GM20431 (cell line): Measurements from ENCODE around the gene TRIP13.
"Not testable (repeated sequence)": the region's sequence is repeated elsewhere in the genome, so short reads cannot be mapped to it uniquely, and the experiment has no call there.

Experiments used
- in situ Hi-C: fragments of 300-500 bp; cut with MseI, MboI; formaldehyde crosslinking; loops from one replicate; pipeline ENCODE4 v1.15.0; 2020; ENCODE audit warnings: low sequenced_read_pairs; ENCODE audit not compliant: unreplicated experiment

TRIP13 gene

DNA sequence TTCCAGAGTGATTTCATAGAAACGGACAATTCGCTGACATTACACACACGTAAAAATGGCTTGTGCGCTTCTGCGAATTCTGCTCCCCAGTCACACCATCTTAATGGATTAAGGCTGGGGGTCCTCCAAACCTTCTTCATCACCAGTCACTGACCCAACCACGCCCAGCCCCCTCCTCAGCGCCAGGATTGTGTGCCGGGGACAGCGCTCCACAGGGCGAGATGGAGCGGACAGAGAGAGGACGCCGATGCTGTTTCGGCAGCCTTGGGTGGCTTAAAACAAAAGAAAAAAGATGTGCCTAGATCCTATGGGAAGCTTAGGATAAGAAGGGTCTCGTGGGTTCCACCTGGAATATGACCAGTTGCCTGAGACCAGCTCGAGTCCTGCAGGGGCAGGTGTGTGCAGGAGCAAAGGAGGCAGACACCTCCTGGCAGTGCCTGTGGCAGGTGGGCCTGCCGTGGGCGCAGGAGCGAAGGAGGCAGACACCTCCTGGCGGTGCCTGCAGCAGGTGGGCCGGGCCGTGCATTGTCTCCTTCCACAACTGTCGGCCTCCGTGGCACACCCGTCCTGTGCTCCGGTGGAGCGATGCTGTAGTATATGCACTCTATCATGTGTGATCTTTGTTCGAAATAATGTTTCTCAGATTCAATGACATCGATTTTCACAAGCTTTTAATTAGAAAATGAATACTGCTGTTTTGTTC, 20.9 kb upstream of the TRIP13 start:
- in situ Hi-C loops = no loop called here

DNA sequence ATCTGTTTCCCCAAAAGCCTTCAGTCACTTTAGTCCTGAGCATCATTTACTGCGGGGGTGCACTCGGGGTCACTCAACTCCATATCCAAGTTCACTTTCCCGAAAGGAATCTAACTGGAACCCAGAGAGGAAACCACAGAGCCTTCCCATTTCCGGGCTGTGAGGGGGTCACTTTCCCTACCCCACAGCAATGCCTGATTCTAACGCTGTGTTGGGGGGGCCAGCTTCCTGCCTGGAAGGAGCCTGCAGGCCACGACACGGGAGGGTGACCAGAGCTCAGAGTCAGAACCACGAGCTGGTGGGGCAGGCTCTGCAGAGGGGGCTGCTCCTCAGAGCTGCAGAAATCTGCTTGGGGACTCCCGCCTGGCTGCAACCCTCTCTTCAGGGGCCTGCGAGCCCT, 20.4 kb upstream of the TRIP13 start:
- in situ Hi-C loops = no loop called here

DNA sequence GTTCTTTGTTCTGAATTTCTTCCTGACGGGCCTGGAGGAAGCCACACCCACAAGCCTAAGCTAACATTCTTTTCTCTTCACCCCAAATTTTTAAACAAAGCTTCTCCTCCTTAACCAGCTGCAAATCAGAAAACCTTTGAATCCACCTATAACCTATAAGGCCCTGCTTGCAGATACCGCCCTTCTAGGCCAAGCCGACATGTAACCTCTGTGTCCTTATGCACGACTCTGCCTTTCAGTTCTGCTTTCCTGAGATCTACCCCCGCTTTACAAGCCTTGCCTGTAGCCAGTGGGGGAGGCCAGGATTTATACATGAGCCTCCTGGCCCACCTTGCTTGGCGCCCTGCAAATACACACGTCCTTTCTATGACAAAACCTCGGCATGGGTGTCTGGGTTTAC, 19.4 kb upstream of the TRIP13 start:
- in situ Hi-C loops = no loop called here

DNA sequence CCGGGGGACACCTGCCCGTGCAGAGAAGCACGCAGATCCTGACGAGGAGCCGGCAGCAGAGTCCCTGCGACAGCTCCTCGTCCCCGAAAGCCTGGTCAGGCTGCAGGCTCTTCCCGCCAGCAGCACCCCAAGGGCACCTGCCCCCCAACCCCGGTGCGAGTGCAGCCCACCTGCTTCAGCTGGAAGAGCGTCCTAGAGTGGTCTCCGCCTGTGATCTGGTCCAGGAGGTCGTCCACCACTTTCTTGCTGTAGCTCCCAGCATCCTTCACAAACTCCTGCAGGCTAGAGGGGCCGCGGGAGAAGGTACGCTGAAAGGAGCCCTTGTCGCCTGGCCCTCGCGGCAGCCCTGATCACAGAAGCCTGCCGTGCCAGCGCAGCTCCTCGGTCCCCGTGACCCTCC, 16.8 kb upstream of the TRIP13 start:
- in situ Hi-C loops = no loop called here

DNA sequence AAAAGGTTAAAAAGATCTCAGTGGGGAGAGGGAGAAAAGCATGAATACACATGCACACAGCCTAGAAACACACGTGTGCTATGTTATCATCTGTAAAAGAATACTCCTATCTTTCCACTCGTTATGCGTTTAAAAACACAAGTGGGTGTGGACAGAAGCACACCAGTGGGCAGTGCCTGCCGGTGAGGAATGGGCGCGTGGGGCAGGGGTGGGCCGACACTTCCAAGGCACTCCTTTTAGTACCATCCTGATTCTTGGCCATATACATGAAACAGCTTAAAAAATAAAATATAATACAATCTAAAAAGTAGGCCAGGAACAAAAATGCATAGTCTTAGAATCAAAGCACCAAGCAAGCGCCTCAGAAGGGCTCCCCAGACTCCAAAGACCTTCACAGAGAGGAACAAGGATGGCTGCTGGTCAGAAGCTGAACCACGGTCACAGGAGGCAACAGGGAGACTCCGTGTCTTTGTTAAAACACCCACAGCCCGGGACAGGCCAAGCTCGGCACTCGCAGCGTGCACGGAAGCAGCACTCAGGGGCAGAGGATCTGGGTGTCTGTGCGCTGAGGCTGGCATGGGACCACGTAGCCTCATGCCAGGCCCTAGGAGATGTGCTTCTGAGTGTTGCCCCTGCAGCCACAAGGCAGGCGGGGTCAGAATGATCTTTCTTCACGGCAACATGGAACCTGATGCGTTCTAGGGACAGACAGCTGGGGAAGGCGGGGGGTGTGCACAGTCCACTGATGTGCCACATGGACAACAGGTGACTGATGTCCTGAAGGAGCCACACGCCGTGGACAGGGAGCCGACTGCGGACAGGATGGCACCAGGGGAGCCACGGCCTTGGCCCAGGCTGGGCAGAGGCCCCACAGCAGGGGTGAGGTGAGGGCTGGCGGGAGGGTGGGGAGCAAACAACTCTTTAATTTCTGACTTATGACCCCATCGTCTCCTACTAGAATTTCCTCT, 16.0 kb upstream of the TRIP13 start:
- in situ Hi-C loops = no loop called here

DNA sequence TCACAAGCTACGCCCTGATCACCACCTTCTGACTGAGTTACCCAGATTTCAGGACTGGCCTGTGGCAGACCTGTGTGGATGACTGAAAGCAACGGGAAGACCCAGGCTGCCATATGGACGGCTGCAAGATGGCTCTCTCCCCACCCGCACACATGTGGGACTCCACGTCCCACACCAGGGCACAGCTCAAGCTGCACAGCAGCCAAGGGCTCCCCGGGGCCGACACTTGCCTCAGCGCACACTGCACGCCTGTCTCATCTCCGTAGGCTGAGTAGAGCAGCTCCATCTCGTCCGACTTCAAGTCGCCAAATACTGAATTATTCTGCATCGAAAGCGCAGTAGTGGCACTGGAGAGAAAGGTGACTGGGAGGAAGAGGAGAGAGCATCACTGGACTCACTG, 14.6 kb upstream of the TRIP13 start:
- in situ Hi-C loops = no loop called here

DNA sequence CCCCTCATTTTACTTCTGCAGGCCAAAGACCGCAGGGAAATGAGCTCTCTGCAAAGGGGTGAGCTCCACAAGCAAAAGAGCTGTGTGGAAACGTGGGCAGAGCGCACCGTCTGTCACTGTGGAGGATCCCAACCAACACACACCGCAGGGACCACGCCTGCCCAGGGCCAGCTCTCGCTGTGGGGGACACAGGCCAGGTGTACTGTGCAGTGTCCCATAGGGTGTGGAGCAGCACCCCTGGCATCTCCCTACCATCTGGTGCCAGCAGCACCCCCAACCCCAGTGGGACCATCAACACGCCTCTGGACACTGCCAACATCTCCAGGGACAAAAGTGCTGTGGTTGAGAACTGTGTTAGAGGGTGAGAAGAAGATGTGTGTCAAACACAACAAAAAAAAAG, 14.0 kb upstream of the TRIP13 start:
- in situ Hi-C loops = not testable (repeated sequence)

DNA sequence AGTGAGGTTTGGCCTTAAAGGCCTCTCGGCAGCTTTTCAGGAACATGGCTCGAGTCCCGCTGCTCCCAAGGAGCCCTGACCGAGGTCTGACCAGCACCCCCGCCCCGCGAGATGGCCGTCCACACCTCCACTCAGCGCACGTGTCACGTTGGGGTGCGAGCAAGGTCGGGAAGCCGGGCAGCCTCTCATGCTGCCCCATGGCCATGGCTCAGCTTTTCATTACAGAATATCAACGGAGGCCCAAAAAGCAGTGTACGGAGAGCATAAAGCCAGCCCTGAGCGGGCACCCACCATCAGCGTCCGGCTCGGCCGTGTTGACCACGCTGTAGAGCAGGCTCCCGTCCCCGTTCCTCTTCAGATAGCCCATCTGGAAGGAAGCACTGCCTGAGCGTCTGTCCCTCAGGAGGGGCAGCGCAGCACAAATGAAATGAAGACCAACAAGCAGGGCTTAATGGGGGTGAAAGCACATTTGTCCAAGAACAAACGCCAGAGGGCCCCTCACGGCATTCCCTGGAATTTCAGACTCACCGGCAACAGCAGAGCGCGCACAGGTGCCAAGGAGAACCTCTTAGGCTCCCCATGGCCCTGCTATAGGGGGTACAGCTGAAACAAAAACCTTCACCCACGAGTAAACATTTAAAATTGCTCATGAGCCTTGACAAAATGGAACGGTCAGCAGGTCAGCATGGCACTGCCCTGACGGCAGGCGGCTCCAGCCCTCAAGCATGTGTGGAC, 11.7 kb upstream of the TRIP13 start:
- in situ Hi-C loops = no loop called here

DNA sequence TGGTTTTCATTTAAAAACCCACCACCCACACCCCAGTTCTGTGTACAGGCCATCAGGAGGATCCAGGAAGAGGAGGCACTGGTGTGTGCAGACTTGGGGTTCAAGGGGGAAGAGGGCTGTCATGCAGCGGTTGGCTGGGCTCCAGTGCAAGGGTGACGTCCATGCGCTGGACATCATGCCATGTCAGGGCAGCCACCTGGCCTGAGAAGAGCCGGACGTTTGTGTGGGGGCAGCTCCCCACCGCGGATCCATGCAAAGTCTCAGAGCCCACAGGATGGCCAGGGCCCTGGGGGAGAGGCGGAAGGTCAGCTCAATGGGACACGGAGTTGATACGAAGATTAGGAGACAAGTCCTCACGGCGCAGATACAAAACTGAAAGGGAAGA, 11.1 kb upstream of the TRIP13 start:
- in situ Hi-C loops = no loop called here

DNA sequence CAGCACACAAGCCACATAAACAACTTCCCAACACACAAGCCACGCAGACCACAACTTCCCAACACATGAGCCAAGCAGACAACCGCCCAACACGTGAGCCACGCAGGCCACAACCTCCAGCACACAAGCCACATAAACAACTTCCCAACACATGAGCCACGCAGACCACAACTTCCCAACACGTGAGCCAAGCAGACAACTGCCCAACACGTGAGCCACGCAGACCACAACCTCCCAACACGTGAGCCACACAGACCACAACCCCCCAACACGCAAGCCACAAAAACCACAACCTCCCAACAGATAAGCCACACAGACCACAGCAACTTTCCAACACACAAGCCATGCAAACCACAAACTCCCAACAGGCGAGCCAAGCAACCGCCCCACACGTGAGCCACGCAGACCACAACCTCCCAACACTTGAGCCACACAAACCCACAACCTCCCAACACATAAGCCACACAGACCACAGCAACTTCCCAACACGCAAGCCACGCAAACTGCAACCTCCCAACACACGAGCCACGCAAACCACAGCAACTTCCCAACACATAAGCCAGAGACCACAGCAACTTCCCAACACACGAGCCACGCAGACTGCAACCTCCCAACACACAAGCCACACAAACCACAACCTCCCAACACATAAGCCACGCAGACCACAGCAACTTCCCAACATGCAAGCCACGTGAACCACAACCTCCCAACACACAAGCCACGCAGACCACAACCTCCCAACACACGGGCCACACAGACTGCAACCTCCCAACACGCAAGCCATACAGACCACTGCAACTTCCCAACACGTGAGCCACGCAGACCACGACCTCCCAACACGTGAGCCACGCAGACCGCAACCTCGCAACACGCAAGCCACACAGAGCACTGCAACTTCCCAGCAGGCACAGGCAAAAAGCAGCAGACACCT, 10.2 kb upstream of the TRIP13 start:
- in situ Hi-C loops = no loop called here

DNA sequence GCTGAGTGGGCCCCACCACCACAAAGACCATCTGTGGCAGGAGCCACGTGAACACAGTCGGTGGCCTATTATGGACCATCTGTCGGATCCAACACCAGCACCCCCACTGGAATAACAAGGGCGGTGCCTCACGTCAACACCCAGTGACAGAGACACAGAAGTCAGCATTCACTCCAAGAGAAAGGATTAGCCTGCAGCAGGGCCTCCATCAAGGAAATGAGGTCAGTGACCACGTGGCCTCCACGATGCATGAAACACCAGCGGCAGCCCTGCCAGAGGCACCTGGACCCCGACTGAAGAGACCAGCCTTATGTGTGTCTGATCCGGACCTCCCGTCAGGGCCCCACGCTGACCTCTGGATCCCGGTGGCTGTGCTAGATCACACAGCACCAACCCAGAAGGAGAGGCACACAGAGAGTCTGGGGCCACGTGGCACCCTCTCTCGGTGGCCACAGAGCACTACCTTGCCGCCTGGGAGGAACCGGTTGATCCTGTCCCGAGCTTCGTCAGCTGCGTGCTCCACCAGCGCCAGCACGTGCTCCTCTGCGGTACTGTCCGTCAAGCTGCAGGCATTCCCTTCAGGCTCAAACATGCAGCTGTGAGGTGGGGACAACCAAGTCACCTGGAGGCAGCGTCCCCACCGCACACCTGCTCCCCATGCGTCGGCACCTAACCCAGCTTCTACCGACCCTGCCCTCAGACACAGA, 9.1 kb upstream of the TRIP13 start:
- in situ Hi-C loops = no loop called here

DNA sequence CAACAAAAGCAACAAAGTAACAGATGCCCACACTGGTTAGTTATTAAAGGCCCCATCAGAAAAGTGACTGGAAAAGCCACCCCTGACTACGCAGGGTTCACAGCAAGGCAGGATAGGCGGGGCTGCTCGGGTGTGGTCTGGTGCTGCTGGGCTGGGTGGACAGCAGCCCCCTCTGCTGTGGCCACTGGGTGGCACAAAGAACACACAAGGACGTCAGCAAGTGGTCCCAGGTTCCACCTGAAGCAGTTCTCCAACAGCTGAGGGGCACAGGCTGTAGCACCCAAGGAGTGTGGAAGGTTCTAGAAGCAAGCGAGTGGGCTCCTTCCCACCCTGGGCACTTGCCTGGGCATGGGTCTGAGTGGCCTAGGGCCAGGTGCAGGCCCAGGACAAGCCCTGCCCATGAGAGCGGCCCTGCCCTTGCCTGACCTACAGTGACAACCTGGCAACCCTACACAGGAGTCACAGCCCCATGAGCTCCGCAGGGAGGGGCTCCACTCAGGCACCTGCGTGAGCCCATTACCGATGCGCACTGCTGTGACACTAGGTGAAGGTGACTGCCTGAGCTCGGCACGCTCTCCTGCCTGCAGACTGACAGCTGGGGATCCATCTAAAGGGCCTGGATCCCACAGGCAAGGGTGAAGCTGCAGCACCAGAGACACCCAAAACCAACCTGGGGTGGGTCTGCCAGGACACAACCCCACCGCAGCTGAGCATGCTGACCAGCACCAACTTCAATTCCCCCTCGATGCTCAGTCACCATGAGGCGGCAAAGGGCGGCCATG, 8.1 kb upstream of the TRIP13 start:
- in situ Hi-C loops = no loop called here

DNA sequence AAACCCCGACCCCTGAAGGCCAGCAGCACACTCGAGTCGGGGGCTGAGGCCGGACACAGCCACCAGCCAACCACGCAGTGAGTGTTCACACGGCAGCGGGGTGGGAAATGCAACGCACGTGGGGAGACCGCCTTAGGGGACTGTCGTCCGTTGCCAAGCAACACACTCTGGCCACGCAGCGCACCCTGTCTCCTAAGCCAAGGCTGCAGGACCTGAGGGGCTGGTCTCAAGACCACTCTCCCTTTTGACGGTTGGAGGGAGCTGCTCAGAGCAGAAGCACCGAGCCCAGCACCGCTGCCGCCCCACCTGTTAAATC, 7.6 kb upstream of the TRIP13 start:
- in situ Hi-C loops = no loop called here

DNA sequence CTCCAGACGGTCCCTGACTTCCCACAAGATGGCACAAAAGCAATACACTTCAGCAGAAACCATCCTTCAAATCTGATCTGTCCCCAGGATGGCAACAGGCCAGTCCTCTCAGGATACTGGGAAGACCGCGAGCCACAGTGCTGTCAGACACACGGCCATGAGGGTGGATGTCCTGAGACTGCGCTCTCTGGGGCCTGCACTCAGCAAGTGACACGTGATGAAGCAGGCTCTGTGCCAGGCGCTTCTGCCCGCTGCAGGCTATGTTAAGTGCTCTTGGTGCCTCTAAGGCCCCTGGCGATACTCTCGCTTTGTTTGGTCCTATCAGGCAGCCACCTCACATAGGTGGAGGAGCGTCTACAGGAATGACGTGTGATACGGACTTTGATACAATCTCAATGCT, 7.2 kb upstream of the TRIP13 start:
- in situ Hi-C loops = no loop called here

DNA sequence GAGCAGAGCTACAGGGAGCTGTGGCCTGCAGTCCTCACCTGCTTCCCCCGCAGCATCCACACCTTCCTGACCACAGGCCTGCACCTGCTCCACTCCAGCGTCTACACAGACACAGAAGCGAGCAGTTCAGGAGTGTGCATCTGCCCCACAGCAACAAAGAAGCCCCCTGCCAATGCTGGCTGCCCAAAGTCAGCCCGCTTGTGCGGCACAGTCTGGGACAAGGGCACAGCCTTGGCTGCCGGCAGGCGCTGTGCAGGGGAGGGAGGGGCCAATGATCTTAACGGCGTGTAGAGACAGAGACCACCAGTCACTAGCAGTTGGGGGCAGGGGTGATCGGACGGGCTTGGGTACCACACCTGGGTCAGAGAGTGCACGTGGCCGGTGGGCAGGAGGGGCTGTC, 6.6 kb upstream of the TRIP13 start:
- in situ Hi-C loops = no loop called here

DNA sequence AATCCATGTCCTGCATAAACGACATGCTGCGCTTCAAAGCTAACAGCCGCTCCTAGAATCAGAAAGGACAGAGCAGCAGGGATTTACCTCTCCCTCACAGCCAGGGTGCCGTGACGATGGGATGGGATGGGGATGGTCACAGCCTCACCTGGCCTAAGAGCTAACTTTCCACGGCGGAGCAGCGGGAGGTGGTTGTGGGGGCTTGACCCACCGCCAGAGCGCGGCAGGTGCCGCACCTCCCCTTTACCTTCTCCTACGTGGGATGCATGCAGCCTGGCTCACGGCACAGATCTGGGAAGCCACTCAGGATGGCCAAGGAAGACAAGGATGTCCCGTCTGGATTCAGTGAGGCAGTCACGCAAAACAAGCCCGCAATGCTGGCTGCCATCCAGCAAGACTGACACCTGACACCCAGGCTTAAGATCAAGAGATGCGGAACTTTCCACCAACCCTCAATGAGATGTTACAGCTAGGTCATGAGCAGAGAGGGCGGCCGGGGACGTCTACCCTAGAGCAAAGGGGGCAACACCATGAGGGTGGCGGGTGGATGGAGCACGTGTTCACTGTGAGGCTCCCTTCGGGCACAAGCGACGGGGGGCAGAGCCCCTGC, 5.9 kb upstream of the TRIP13 start:
- in situ Hi-C loops = no loop called here

DNA sequence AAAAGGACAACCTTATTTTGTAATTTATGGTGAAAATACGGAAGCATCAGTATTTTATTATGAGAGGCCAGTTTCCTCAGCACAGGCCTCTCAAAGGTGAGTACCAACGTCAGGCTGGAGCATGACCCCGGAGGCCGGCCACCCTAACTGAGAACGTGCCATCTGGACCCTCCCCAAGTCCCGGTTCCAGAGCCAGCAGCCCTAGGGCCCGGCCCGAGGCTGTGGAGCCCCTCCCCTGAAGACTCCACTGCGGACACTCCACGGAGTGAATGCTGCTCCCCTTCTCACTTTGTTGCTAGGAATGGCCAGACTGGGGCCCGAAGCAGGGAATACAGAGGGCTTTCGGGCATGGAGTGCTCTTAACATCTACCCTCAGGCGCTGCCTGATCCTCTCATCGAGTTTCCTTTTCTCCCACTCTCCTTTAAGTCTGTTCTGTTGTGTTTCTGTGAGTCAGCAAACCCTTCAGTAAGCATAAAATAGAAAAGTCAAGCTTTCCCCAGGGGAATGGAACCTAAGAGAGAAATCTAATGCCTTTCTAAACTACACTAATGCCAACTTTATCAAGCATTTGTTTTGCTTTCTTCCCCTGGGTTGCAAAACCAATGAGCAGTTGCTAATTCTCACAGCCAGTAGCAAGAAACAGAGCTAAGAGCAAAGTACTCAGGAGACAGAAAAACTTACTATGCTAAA, 4.6 kb upstream of the TRIP13 start:
- in situ Hi-C loops = no loop called here

DNA sequence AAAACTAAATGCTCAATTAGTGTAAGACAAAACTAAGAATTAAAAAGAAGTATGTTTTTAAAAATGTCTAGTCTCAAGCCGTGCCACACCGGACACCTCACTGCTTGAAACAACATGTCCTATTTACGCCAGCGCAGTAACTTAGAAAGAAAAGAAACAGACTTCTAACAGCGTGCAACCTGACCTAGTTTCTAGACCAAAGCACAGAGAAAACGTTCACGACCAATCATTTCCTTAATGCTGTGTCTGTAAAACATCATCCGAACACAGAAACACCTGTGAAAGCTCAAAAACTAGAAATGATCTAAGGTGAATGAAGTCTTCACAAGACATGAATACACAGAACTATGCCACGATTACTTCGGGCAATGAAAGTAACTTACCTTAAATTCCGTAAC, 4.0 kb upstream of the TRIP13 start:
- in situ Hi-C loops = no loop called here
